Endothelial cell of umbilical vein (primary cell): ENCODE data around the gene C1orf122. TPM values are rescaled to one million over a fixed set of nuclear protein-coding genes. Genes with fewer than 3 reads are reported as not detected.

Experiments used
- BruUV-seq: library from RNA; stranded (reverse); fragments of 400-500 nt; replicated peaks from 2 replicates; lab custom pipeline; 2021; lab: Mats Ljungman, UMichigan
- CTCF ChIA-PET: fragments of 300-600, 350-600 bp; sonication (Branson Sonifier 250); formaldehyde crosslinking; loops from one replicate; lab custom pipeline; 2021; ENCODE audit warnings: antibody characterized with exemption, inconsistent platforms; lab: Charles Lee
- POLR2A ChIA-PET: fragments of 300-600, 350-600 bp; sonication (Branson Sonifier 250); formaldehyde crosslinking; loops from one replicate; lab custom pipeline; 2021; ENCODE audit warnings: antibody characterized with exemption, inconsistent platforms; lab: Charles Lee
- DNase-seq: peaks from one replicate; pipeline ENCODE4 v3.0.0-alpha.2; 2011; ENCODE audit warnings: low read depth, low spot score
- FAIRE-seq: peaks from 2 replicates; lab custom pipeline; 2011; peaks lifted over from hg19 to GRCh38; lab: Jason Lieb, UNC
- H2AFZ ChIP-seq: 2 replicates; pipeline ENCODE4 v1.6.0; 2012; ENCODE audit warnings: low read depth, low read length, control low read depth, inconsistent platforms
- H3K27ac ChIP-seq: 2 replicates; pipeline ENCODE4 v1.5.1; 2011; ENCODE audit warnings: low read depth, mild to moderate bottlenecking, control low read depth, low read length, moderate library complexity; ENCODE audit not compliant: insufficient read depth
- H3K27me3 ChIP-seq, 2 experiments: 2 replicates each; pipeline versions ENCODE4 v1.6.0 to v1.6.1; 2011; ENCODE audit warnings: low read length in 2 of 2, mixed read lengths in 1 of 2; ENCODE audit not compliant: control insufficient read depth in 2 of 2, insufficient read depth in 2 of 2
- H3K36me3 ChIP-seq, 2 experiments: 2 replicates in 1 of 2; 3 replicates in 1 of 2; pipeline ENCODE4 v1.5.1; 2011; ENCODE audit warnings: low read length in 2 of 2, mild to moderate bottlenecking in 1 of 2, moderate library complexity in 1 of 2; ENCODE audit not compliant: control insufficient read depth in 2 of 2, insufficient read depth in 2 of 2; ENCODE audit errors: extremely low read depth in 1 of 2
- H3K4me1 ChIP-seq: 3 replicates; pipeline ENCODE4 v1.5.1; 2011; ENCODE audit warnings: mild to moderate bottlenecking, low read length; ENCODE audit not compliant: control insufficient read depth, insufficient read depth; ENCODE audit errors: extremely low read depth
- H3K4me2 ChIP-seq: 2 replicates; pipeline ENCODE4 v1.6.1; 2011; ENCODE audit warnings: low read length, control low read depth, mixed read lengths; ENCODE audit not compliant: insufficient read depth
- H3K4me3 ChIP-seq, 3 experiments: fragments of 200-600 bp in 1 of 3; sonication (generic), shearing (Covaris generic) in 1 of 3; replicated peaks in 1 of 3; 2 replicates each; pipeline ENCODE4 v1.5.1; 2011 to 2016; ENCODE audit warnings: control low read depth in 3 of 3, low read length in 3 of 3, mild to moderate bottlenecking in 2 of 3, inconsistent platforms in 1 of 3, low read depth in 1 of 3, moderate library complexity in 1 of 3; ENCODE audit not compliant: insufficient read depth in 1 of 3
- H3K79me2 ChIP-seq: 2 replicates; pipeline ENCODE4 v1.6.0; 2012; ENCODE audit warnings: low read length, inconsistent platforms; ENCODE audit not compliant: control insufficient read depth, insufficient read depth
- H3K9ac ChIP-seq: replicated peaks from 2 replicates; pipeline ENCODE3; 2011; ENCODE audit warnings: low read length, control low read depth; ENCODE audit not compliant: insufficient read depth; ENCODE audit errors: extremely low read depth
- H3K9me1 ChIP-seq: replicated peaks from 3 replicates; pipeline ENCODE4 v1.6.0; 2011; ENCODE audit warnings: mild to moderate bottlenecking, low read length; ENCODE audit not compliant: control insufficient read depth, insufficient read depth; ENCODE audit errors: extremely low read depth
- H3K9me3 ChIP-seq: replicated peaks from 2 replicates; pipeline ENCODE4 v1.5.1; 2012; ENCODE audit warnings: low read length, inconsistent platforms; ENCODE audit not compliant: control insufficient read depth, insufficient read depth
- H4K20me1 ChIP-seq: replicated peaks from 2 replicates; pipeline ENCODE3; 2011; ENCODE audit warnings: mild to moderate bottlenecking, low read length; ENCODE audit not compliant: control insufficient read depth, insufficient read depth; ENCODE audit errors: extremely low read depth
- CTCF ChIP-seq, 2 donors: IDR thresholded peaks; 1 replicate in 1 of 2; 2 replicates in 1 of 2; pipeline ENCODE4 v1.5.1; 2011; ENCODE audit warnings: low read length in 2 of 2, mild to moderate bottlenecking in 2 of 2, moderate library complexity in 2 of 2, control low read depth in 1 of 2, inconsistent platforms in 1 of 2, low read depth in 1 of 2; ENCODE audit not compliant: insufficient read depth in 1 of 2; ENCODE audit errors: extremely low read depth in 1 of 2
- EZH2 ChIP-seq: IDR thresholded peaks from 2 replicates; pipeline ENCODE4 v1.6.1; 2012; ENCODE audit warnings: borderline replicate concordance, low read depth, mild to moderate bottlenecking, moderate library complexity, low read length, inconsistent platforms; ENCODE audit not compliant: severe bottlenecking
- FOS ChIP-seq: IDR thresholded peaks from 2 replicates; pipeline ENCODE4 v1.6.1; 2011; ENCODE audit warnings: mild to moderate bottlenecking, low read length, moderate library complexity, borderline replicate concordance; ENCODE audit not compliant: insufficient read depth
- GATA2 ChIP-seq: IDR thresholded peaks from 2 replicates; pipeline ENCODE4 v1.7.0; 2011; ENCODE audit warnings: low read depth, mild to moderate bottlenecking, moderate library complexity, mixed read lengths, low read length; ENCODE audit not compliant: insufficient read length, insufficient read depth
- JUN ChIP-seq: IDR thresholded peaks from 2 replicates; pipeline ENCODE4 v1.6.1; 2011; ENCODE audit warnings: borderline replicate concordance, low read depth; ENCODE audit not compliant: insufficient read length, insufficient read depth
- MYC ChIP-seq: IDR thresholded peaks from one replicate; pipeline ENCODE4 v1.6.1; 2011; ENCODE audit warnings: mild to moderate bottlenecking, low read depth, low read length
- POLR2A ChIP-seq: IDR thresholded peaks from 2 replicates; pipeline ENCODE4 v1.6.1; 2012; ENCODE audit warnings: low read depth, mild to moderate bottlenecking, control low read depth, low read length
- POLR2AphosphoS5 ChIP-seq: IDR thresholded peaks from 2 replicates; pipeline ENCODE4 v1.6.1; 2012; ENCODE audit warnings: low read depth, mild to moderate bottlenecking, control low read depth, low read length, moderate library complexity; ENCODE audit not compliant: insufficient read depth
- dilution Hi-C: fragments of 300-500 bp; cut with MboI; formaldehyde crosslinking; loops from one replicate; pipeline ENCODE4 v1.15.0; 2019; ENCODE audit warnings: low sequenced_read_pairs; ENCODE audit not compliant: extremely low pct_ligation_motif_present
- intact Hi-C: fragments of 100-400 bp; cut with micrococcal nuclease; formaldehyde crosslinking; loops from one replicate; pipeline ENCODE4 v1.10.0; 2022
- polyA plus RNA-seq, 4 experiments: library from polyadenylated mRNA; depleted of rRNA in 3 of 4; stranded (reverse) in 3 of 4; unstranded in 1 of 4; fragments of >200 nt; gene quantifications; 2 replicates each; pipeline versions ENCODE4 v1.2.1 to v1.2.3, GENCODE V29; 2011 to 2012; ENCODE audit warnings: missing spikeins in 1 of 4
- total RNA-seq: library from RNA; stranded (reverse); gene quantifications from 2 replicates; pipeline ENCODE4 v1.2.3, GENCODE V29; 2021
- TF ChIP-seq, protein P1 (sequence below): IDR thresholded peaks from 2 replicates; pipeline ENCODE4 v1.6.1; 2011; ENCODE audit not compliant: insufficient read depth, insufficient read length

C1orf122 gene
- total and polyA plus RNA-seq, 2 donors (not counting 3 experiments of a cell fraction or from before 2014, with no cell fraction given): 32.8 to 38.8 TPM

DNA sequence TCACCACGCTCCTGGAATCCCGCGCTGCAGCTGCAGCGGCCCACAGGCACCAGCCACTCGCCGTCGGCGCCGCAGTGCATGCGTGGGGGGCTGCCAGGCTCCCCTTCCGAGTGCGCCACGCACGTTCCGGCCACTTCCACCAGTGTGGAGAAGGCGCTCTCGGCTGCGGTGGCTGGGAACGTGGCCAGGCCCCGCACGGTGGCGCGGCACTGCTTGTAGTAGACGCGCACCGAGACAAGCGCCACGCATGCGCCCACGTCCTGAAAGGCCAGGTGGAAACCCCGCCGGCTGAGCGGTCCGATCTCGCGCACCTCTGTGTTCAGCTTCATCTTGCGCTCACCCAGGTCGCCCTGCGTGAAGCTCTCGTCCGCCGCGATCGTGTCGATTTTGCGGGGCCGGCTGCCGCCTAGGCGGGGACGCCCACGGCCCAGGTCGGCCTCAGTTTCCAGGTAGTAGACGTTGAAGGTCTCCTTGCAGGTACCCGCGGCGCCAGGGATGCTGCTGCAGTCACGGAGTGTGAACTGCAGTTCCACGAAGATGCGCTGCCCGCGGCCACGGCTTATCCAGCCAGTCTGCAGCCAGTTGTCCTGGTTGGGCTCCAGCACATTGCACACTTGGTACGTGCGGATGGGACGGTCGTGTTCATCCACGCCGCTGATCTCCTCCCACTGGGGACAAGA lies 46.0 kb upstream of the C1orf122 start:
- no TSS peak for BruUV-seq
- POLR2A ChIA-PET: no interaction called here

More for the DNA sequence above, 46.0 kb upstream of the C1orf122 start:
- H3K9me3 ChIP-seq: no peaks in the 10 kb centered on the region
- no peaks in the 10 kb centered on the region for H3K36me3 ChIP-seq
- TF ChIP-seq, protein P1, sequence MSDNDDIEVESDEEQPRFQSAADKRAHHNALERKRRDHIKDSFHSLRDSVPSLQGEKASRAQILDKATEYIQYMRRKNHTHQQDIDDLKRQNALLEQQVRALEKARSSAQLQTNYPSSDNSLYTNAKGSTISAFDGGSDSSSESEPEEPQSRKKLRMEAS: no peak
- TF ChIP-seq POLR2A (no peak), FOS (no peak), GATA2 (no peak), CTCF (IDR thresholded peaks at IDR 0.05; ENCODE audit: extremely low read depth in 1 of 2, insufficient read depth in 1 of 2, low read depth in 1 of 2, low read length in 2 of 2) (no peak), JUN (no peak), MYC (no peak), POLR2AphosphoS5 (no peak), EZH2 (no peak)
- dilution Hi-C loops: no loop called here
- intact Hi-C loops: no loop called here
- H3K79me2 ChIP-seq: no peaks in the 10 kb centered on the region
- CTCF ChIA-PET: interaction anchor here (1.2 kb wide), 1 partner anchor 20 kb away, joined by 3 read pairs; no protein-coding TSS in a partner anchor
- no peaks in the 10 kb centered on the region for H3K9me1 ChIP-seq
- H3K4me3 ChIP-seq: no peak overlapping the region
- no peak overlapping the region for H3K27ac ChIP-seq
- DNase-seq (no peak), FAIRE-seq (no peak)
- H2AFZ ChIP-seq: no peak overlapping the region
- H3K27me3 ChIP-seq: peaks cover 20 to 24% of the 10 kb centered on the region in 2 experiments
- H3K4me2 ChIP-seq: no peak overlapping the region
- no peaks in the 10 kb centered on the region for H4K20me1 ChIP-seq
- H3K9ac ChIP-seq: no peak overlapping the region
- H3K4me1 ChIP-seq: no peaks in the 10 kb centered on the region
